Left ventricle myocardium inferior (tissue), 1 donor: ENCODE results near the gene SH3BP5L. TPM values are rescaled to one million over a fixed set of nuclear protein-coding genes. Genes with fewer than 3 reads are reported as not detected.
"Not testable (repeated sequence)": the region's sequence is repeated elsewhere in the genome, so short reads cannot be mapped to it uniquely, and the experiment has no call there.

ENCODE experiments used
- DNase-seq: peaks from one replicate; pipeline ENCODE4 v3.0.0-alpha.2; 2020
- H3K27ac ChIP-seq: fragments of 200-600 bp; replicated peaks from 2 replicates; pipeline ENCODE4 v1.8.0; 2021
- H3K27me3 ChIP-seq: fragments of 200-600 bp; 2 replicates; pipeline ENCODE4 v1.8.0; 2021; ENCODE audit warnings: low read depth
- H3K36me3 ChIP-seq: fragments of 200-600 bp; 2 replicates; pipeline ENCODE4 v1.8.0; 2021
- H3K4me1 ChIP-seq: fragments of 200-600 bp; 2 replicates; pipeline ENCODE4 v1.8.0; 2021
- H3K4me3 ChIP-seq: fragments of 200-600 bp; 2 replicates; pipeline ENCODE4 v1.8.0; 2021; ENCODE audit warnings: mild to moderate bottlenecking, moderate library complexity
- H3K9me3 ChIP-seq: fragments of 200-600 bp; replicated peaks from 2 replicates; pipeline ENCODE4 v1.8.0; 2021
- intact Hi-C: fragments of 100-400 bp; cut with micrococcal nuclease; formaldehyde crosslinking; loops from one replicate; pipeline ENCODE4 v1.11.0; 2022
- total RNA-seq: library from RNA; stranded (reverse); fragmentation: NEBNext Ultra II Directional; extraction: Animal tissue kit (Norgen Biotek cat#: 25700); gene quantifications from one replicate; pipeline ENCODE4 v1.2.1, GENCODE V29; 2021
- TF ChIP-seq, protein P1 (sequence below): fragments of 200-600 bp; IDR thresholded peaks from 2 replicates; pipeline ENCODE4 v1.8.0; 2021; ENCODE audit warnings: antibody characterized with exemption, mild to moderate bottlenecking, borderline replicate concordance
- donor health status: DM: no; HTN: yes; CAD: no; lungs with severe emphysema.

The SH3BP5L gene
- total RNA-seq, 1 donor from 2014 or later = 18.0 TPM

DNA sequence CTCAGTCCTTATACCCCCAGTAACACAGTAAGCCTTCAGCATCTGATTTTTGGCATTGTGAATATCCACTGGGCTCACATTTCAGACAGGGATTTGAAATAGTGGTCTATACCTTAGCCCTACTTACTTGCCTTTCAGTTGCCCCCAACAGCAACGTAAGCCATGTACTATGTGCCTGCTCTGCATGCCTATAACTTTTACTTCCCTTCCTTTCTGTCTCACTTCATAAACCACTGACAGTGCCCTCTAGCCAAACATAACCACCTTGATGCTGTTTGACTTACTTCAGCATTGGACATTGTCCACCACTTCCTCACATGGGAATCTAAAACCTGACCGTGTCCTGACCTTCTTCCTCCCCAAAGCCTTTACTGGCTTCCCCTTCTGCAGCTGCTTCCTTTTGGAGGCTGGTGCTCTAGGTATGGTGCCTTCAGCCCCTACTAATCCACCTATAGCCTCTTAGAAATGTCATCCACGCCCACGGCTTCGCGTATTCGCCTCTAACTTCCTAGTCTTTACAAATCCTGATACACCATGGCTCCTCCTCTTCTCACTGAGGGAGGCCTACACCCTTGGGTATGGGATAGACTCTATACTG is 8.7 kb upstream of the SH3BP5L start:
- H3K27me3 ChIP-seq = no peaks in the 10 kb centered on the region
- intact Hi-C loops = no loop called here
- H3K36me3 ChIP-seq = no peaks in the 10 kb centered on the region

DNA sequence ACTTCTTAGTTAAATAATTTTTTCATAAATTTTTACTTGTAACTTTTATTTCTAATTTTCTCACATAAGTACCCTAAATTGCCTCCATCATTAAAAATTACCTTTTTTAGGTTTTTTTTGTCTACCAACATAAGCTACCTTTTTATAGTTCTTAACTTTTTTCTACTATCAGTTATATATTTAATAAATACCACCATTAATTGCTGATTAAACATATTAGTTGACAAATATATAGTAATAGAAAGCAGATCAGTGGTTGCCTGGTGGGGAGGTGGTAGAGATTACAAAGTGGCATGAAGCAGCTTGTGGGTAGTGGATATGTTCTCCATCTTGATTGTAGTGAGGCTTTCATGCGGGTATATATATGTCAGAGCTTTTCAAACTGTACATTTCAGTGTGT is 6.1 kb upstream of the SH3BP5L start:
- DNase-seq = no peak
- Histone ChIP-seq H3K4me1 (peaks cover 8% of the 10 kb centered on the region), H3K9me3 (no peaks in the 10 kb centered on the region), H3K4me3 (no peak overlapping the region), H3K27me3 (no peaks in the 10 kb centered on the region), H3K36me3 (no peaks in the 10 kb centered on the region), H3K27ac (no peak overlapping the region)
- TF ChIP-seq, protein P1, sequence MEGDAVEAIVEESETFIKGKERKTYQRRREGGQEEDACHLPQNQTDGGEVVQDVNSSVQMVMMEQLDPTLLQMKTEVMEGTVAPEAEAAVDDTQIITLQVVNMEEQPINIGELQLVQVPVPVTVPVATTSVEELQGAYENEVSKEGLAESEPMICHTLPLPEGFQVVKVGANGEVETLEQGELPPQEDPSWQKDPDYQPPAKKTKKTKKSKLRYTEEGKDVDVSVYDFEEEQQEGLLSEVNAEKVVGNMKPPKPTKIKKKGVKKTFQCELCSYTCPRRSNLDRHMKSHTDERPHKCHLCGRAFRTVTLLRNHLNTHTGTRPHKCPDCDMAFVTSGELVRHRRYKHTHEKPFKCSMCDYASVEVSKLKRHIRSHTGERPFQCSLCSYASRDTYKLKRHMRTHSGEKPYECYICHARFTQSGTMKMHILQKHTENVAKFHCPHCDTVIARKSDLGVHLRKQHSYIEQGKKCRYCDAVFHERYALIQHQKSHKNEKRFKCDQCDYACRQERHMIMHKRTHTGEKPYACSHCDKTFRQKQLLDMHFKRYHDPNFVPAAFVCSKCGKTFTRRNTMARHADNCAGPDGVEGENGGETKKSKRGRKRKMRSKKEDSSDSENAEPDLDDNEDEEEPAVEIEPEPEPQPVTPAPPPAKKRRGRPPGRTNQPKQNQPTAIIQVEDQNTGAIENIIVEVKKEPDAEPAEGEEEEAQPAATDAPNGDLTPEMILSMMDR = no peak
- intact Hi-C loops = no loop called here

More for the DNA sequence above, 8.7 kb upstream of the SH3BP5L start:
- peaks cover 18% of the 10 kb centered on the region for H3K4me1 ChIP-seq
- TF ChIP-seq, protein P1 = no peak
- DNase-seq = no peak
- H3K9me3 ChIP-seq = no peaks in the 10 kb centered on the region
- no peak overlapping the region for H3K27ac ChIP-seq
- H3K4me3 ChIP-seq = no peak overlapping the region

GRCh38 chr1:248830718-248831017 is 5.0 kb upstream of the SH3BP5L start:
- intact Hi-C loops, H3K36me3 ChIP-seq, H3K9me3 ChIP-seq, H3K27ac ChIP-seq, H3K4me3 ChIP-seq, H3K27me3 ChIP-seq, DNase-seq: not testable (repeated sequence)
- peaks cover 14% of the 10 kb centered on the region for H3K4me1 ChIP-seq

DNA sequence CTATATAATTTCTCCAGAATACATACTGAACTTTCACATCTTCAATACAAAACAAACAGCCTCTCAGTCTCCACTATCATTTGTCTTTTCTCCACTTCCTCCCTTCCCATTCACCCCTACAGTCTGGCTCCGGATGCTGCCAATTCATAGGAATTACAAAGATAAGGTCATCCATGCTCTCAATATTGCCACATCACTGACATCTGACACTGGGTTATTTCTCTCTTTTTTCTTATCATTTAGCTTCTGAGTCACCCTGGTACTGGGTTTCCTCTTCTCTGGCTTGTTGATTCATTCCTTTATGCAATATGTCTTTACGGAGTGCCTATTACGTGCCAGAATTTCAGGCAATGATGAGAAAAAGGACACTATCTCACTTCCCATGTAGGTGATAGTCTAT is 3.1 kb upstream of the SH3BP5L start:
- no peak for DNase-seq
- no peaks in the 10 kb centered on the region for H3K27me3 ChIP-seq
- no peak overlapping the region for H3K4me3 ChIP-seq
- TF ChIP-seq, protein P1 = no peak
- intact Hi-C loops = no loop called here
- peaks cover 33% of the 10 kb centered on the region for H3K4me1 ChIP-seq
- peaks cover 13% of the 10 kb centered on the region for H3K36me3 ChIP-seq
- H3K27ac ChIP-seq = no peak overlapping the region
- H3K9me3 ChIP-seq = no peaks in the 10 kb centered on the region

DNA sequence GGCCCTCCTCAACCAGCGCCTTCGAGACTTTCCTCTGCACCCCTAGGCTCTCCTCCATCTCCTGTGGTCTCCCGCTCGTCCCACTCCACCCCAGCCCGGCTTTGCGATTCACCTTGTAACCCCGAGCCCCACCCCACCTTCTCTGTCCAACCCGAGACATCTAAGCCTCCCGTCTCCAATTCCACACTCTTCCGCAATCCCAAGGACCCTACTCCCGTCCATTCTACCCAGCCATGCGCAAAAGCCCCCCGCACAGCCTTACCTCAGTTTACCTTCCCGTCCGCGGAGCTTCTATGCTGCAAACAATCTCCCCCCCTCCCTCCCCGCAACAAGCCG is 174 bp downstream of the SH3BP5L start:
- TF ChIP-seq, protein P1 = no peak
- intact Hi-C loops = no loop called here
- Histone ChIP-seq H3K27ac (peak overlapping the region; percentile 99), H3K9me3 (no peaks in the 10 kb centered on the region), H3K27me3 (no peaks in the 10 kb centered on the region), H3K36me3 (peaks cover 28% of the 10 kb centered on the region), H3K4me1 (peaks cover 66% of the 10 kb centered on the region), H3K4me3 (peak overlapping the region; percentile 92)
- DNase-seq = no peak

DNA sequence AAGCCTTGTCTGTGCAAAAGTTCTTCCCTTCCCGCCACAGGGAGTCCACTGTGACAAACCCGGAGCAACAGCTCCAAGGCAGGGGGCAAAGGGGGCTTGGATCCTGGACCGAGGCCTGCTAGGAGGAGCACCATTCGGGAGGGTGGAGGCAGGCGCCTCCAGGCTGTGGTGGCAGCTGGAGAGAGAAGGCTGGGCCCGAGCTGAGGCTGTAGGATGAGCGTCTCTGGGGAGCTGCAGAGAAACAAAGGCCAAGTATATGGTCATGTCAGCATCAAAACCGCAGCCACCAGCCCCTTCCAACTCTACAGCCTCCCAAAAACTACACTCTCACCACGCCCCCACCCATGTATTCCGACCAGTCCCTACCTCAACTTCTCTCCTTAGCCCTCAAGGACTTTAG is 579 bp downstream of the SH3BP5L start:
- H3K4me1 ChIP-seq = peaks cover 67% of the 10 kb centered on the region
- peaks cover 31% of the 10 kb centered on the region for H3K36me3 ChIP-seq
- TF ChIP-seq, protein P1 = no peak
- no peaks in the 10 kb centered on the region for H3K27me3 ChIP-seq
- peak overlapping the region; percentile 99 for H3K27ac ChIP-seq
- intact Hi-C loops = no loop called here
- DNase-seq = no peak
- H3K9me3 ChIP-seq = no peaks in the 10 kb centered on the region
- peak overlapping the region; percentile 92 for H3K4me3 ChIP-seq
